ENCODE measurements around the gene AMPD2.

DNA sequence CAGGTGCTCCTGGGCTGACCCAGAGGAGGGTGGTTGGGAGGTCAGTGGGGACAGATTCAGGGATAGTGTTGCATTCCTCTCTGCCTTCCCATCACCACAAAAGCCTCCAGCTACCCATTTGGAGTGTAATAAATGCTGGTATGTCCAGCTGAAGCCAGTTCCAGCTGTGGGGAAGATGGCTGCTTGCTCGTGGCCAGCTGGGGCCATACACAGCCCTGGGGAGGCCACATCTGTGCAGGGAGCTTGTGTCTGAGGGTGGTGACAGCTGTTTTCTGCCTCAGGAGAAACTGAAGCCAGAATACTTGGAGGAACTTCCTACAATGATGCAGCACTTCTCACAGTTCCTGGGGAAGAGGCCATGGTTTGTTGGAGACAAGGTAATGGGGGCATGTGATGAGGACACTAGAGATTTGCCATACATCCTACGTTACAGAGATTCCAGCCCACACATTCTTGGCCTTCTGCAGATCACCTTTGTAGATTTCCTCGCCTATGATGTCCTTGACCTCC is 39.0 kb downstream of the AMPD2 start:
- TF ChIP-seq, protein P1, sequence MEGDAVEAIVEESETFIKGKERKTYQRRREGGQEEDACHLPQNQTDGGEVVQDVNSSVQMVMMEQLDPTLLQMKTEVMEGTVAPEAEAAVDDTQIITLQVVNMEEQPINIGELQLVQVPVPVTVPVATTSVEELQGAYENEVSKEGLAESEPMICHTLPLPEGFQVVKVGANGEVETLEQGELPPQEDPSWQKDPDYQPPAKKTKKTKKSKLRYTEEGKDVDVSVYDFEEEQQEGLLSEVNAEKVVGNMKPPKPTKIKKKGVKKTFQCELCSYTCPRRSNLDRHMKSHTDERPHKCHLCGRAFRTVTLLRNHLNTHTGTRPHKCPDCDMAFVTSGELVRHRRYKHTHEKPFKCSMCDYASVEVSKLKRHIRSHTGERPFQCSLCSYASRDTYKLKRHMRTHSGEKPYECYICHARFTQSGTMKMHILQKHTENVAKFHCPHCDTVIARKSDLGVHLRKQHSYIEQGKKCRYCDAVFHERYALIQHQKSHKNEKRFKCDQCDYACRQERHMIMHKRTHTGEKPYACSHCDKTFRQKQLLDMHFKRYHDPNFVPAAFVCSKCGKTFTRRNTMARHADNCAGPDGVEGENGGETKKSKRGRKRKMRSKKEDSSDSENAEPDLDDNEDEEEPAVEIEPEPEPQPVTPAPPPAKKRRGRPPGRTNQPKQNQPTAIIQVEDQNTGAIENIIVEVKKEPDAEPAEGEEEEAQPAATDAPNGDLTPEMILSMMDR (IDR thresholded peaks at IDR 0.05), result no peak
- no peak for TF ChIP-seq POLR2A (IDR thresholded peaks at IDR 0.05)
